A549 (cell line): ENCODE results near the gene ZFP57. TPM values are rescaled to one million over a fixed set of nuclear protein-coding genes. Genes with fewer than 3 reads are reported as not detected.

ENCODE experiments used
- ATAC-seq, 2 experiments: fragments of 200-7000 bp in 1 of 2; fragments of >200 bp in 1 of 2; cut with Nextera tagmentation in 1 of 2; cut with Tn5 transposase in 1 of 2; 3 replicates each; pipeline versions ENCODE4 v1.8.0 to v1.9.1; 2018 to 2020; ENCODE audit warnings: mild to moderate bottlenecking in 1 of 2, moderate library complexity in 1 of 2
- CTCF ChIA-PET: fragments of 300-600 bp; sonication (Branson Sonifier 250); formaldehyde crosslinking; extraction: SDS; loops from one replicate; lab custom pipeline; 2021; ENCODE audit warnings: antibody characterized with exemption, inconsistent platforms; lab: Yijun Ruan, JAX
- POLR2A ChIA-PET: fragments of 350-600 bp; formaldehyde crosslinking; extraction: SDS; loops from one replicate; lab custom pipeline; 2021; ENCODE audit warnings: antibody characterized with exemption, inconsistent platforms; lab: Yijun Ruan, JAX
- DNase-seq, 2 experiments: peaks; one replicate each; pipeline versions ENCODE4 v3.0.0 to v3.0.0-alpha.2; 2011 to 2016; ENCODE audit warnings: low read depth in 1 of 2, low spot score in 1 of 2
- FAIRE-seq: peaks from 2 replicates; lab custom pipeline; 2011; peaks lifted over from hg19 to GRCh38; lab: Jason Lieb, UNC
- H3K27ac ChIP-seq, 2 experiments: fragments of >200 bp; sonication (Bioruptor Twin); formaldehyde crosslinking; 3 replicates each; pipeline ENCODE4 v1.5.1; 2016 to 2017
- H3K4me1 ChIP-seq: fragments of >200 bp; sonication (Bioruptor Twin); formaldehyde crosslinking; 3 replicates; pipeline ENCODE4 v1.6.1; 2016
- H3K4me2 ChIP-seq: fragments of >200 bp; sonication (Bioruptor Twin); formaldehyde crosslinking; 3 replicates; pipeline ENCODE4 v1.6.1; 2016
- H3K4me3 ChIP-seq: fragments of >200 bp; sonication (Bioruptor Twin); formaldehyde crosslinking; 3 replicates; pipeline ENCODE4 v1.5.1; 2016
- H3K9me3 ChIP-seq: fragments of >200 bp; sonication (Bioruptor Twin); formaldehyde crosslinking; 3 replicates; pipeline ENCODE4 v1.6.1; 2016
- CBX8 ChIP-seq: fragments of 200-600 bp; sonication (generic); IDR thresholded peaks from 2 replicates; pipeline ENCODE4 v1.6.1; 2016
- CEBPB ChIP-seq, 2 experiments: fragments of >200 bp in 1 of 2; sonication (Bioruptor Twin) in 1 of 2; formaldehyde crosslinking in 1 of 2; IDR thresholded peaks; 2 replicates each; pipeline ENCODE4 v1.6.1; 2012 to 2016
- CHD2 ChIP-seq: fragments of 150-350 bp; IDR thresholded peaks from 2 replicates; pipeline ENCODE4 v1.6.1; 2014; ENCODE audit warnings: low read length; ENCODE audit not compliant: partially characterized antibody
- EHF ChIP-seq: fragments of 250-450 bp; sonication (Bioruptor Pico); IDR thresholded peaks from 2 replicates; pipeline ENCODE4 v1.5.0; 2020; ENCODE audit warnings: mild to moderate bottlenecking
- EHMT2 ChIP-seq: fragments of 200-600 bp; sonication (generic); IDR thresholded peaks from 2 replicates; pipeline ENCODE4 v1.6.1; 2016; ENCODE audit warnings: antibody characterized with exemption, low read depth, mild to moderate bottlenecking, moderate library complexity
- EP300 ChIP-seq, 2 experiments: fragments of >200 bp; sonication (Bioruptor Twin); formaldehyde crosslinking; IDR thresholded peaks; 2 replicates in 1 of 2; 3 replicates in 1 of 2; pipeline ENCODE4 v1.6.1; 2016 to 2017
- FOSL2 ChIP-seq, 2 experiments: fragments of 450-650 bp in 1 of 2; fragments of >200 bp in 1 of 2; sonication (Bioruptor Twin) in 1 of 2; formaldehyde crosslinking; IDR thresholded peaks; 2 replicates each; pipeline versions ENCODE4 v1.5.0 to v1.6.1; 2016 to 2020; ENCODE audit warnings: mild to moderate bottlenecking in 1 of 2, moderate library complexity in 1 of 2
- HDAC2 ChIP-seq: fragments of 200-600 bp; sonication (generic); IDR thresholded peaks from 2 replicates; pipeline ENCODE4 v1.6.1; 2016
- HEYL ChIP-seq: fragments of 250-450 bp; sonication (Bioruptor Pico); IDR thresholded peaks from 2 replicates; pipeline ENCODE4 v1.8.0; 2021; ENCODE audit warnings: mild to moderate bottlenecking, moderate library complexity
- HOXB13 ChIP-seq: fragments of 250-450 bp; sonication (Bioruptor Pico); IDR thresholded peaks from 2 replicates; pipeline ENCODE4 v1.5.0; 2020; ENCODE audit warnings: low read depth, mild to moderate bottlenecking, moderate library complexity
- HOXB5 ChIP-seq: fragments of 250-450 bp; sonication (Bioruptor Pico); IDR thresholded peaks from 2 replicates; pipeline ENCODE4 v1.5.0; 2020; ENCODE audit warnings: mild to moderate bottlenecking, moderate library complexity
- JUNB ChIP-seq: fragments of >200 bp; sonication (Bioruptor Twin); formaldehyde crosslinking; IDR thresholded peaks from 2 replicates; pipeline ENCODE4 v1.6.1; 2016
- MAFK ChIP-seq: fragments of 450-650 bp; IDR thresholded peaks from 2 replicates; pipeline ENCODE4 v1.6.1; 2014; ENCODE audit not compliant: partially characterized antibody
- MAZ ChIP-seq: fragments of 150-350 bp; IDR thresholded peaks from 2 replicates; pipeline ENCODE4 v1.6.1; 2014; ENCODE audit warnings: antibody characterized with exemption, low read depth, low read length, borderline replicate concordance
- MYC ChIP-seq: IDR thresholded peaks from 2 replicates; pipeline ENCODE4 v1.6.1; 2012; ENCODE audit warnings: mild to moderate bottlenecking, inconsistent platforms, low read length, improper control_type of control experiment, borderline replicate concordance
- RAD21 ChIP-seq, 2 experiments: fragments of >200 bp in 1 of 2; sonication (Bioruptor Twin) in 1 of 2; formaldehyde crosslinking in 1 of 2; IDR thresholded peaks in 1 of 2; conservative IDR thresholded peaks in 1 of 2; 2 replicates in 1 of 2; 3 replicates in 1 of 2; pipeline ENCODE4 v1.6.1; 2012 to 2018; ENCODE audit warnings: inconsistent platforms in 1 of 2
- RARB ChIP-seq: fragments of 250-450 bp; sonication (Bioruptor Pico); IDR thresholded peaks from 2 replicates; pipeline ENCODE4 v1.8.0; 2021; ENCODE audit warnings: mild to moderate bottlenecking, moderate library complexity
- RCOR1 ChIP-seq: fragments of 150-350 bp; IDR thresholded peaks from 2 replicates; pipeline ENCODE4 v1.6.1; 2014; ENCODE audit warnings: antibody characterized with exemption, low read length, low read depth
- RFX5 ChIP-seq: fragments of 450-650 bp; IDR thresholded peaks from 2 replicates; pipeline ENCODE4 v1.7.1; 2014; ENCODE audit warnings: antibody characterized with exemption, mild to moderate bottlenecking, moderate library complexity
- SMC3 ChIP-seq: fragments of >200 bp; sonication (Bioruptor Twin); formaldehyde crosslinking; IDR thresholded peaks from 3 replicates; pipeline ENCODE4 v1.6.1; 2018; ENCODE audit warnings: inconsistent platforms
- TFCP2L1 ChIP-seq: fragments of 250-450 bp; sonication (Bioruptor Pico); IDR thresholded peaks from 2 replicates; pipeline ENCODE4 v1.5.0; 2021; ENCODE audit warnings: mild to moderate bottlenecking
- TP53 ChIP-seq: fragments of 250-450 bp; sonication (Bioruptor Pico); IDR thresholded peaks from 2 replicates; pipeline ENCODE4 v1.5.0; 2021; ENCODE audit warnings: mild to moderate bottlenecking, moderate library complexity
- ZNF302 ChIP-seq: fragments of 250-450 bp; sonication (Bioruptor Pico); IDR thresholded peaks from 2 replicates; pipeline ENCODE4 v1.9.0; 2021; ENCODE audit warnings: inconsistent platforms, mild to moderate bottlenecking, moderate library complexity
- WGBS: methylation state at CpG from one replicate; pipeline ENCODE4 v1.1.6; 2017; ENCODE audit errors: missing lambda C conversion rate; 5-methylcytosine and 5-hydroxymethylcytosine counted together
- polyA plus RNA-seq, 4 experiments: library from polyadenylated mRNA; depleted of rRNA in 3 of 4; stranded (reverse); fragments of >200 nt; fragmentation: RNase III in 1 of 4; extraction: RNeasy Plus Mini Kit Qiagen cat#74134 plus additional on column Dnase treatment in 1 of 4; gene quantifications; 2 replicates in 3 of 4; 3 replicates in 1 of 4; pipeline ENCODE4 v1.2.3, GENCODE V29; 2011 to 2017
- TF ChIP-seq, protein P1 (sequence below): fragments of 450-650 bp; IDR thresholded peaks from 2 replicates; pipeline ENCODE4 v1.6.1; 2014; ENCODE audit warnings: antibody characterized with exemption
- TF ChIP-seq, protein P2 (sequence below): IDR thresholded peaks from 2 replicates; pipeline ENCODE4 v1.6.1; 2012
- TF ChIP-seq, protein P3 (sequence below): IDR thresholded peaks from 2 replicates; pipeline ENCODE4 v1.6.1; 2012
- TF ChIP-seq, protein P4 (sequence below): fragments of 150-350 bp; IDR thresholded peaks from 2 replicates; pipeline ENCODE4 v1.6.1; 2014; ENCODE audit warnings: low read depth, mild to moderate bottlenecking, low read length
- TF ChIP-seq, protein P5 (sequence below): fragments of 200-600 bp; sonication (generic); IDR thresholded peaks from 2 replicates; pipeline ENCODE4 v1.6.1; 2016; ENCODE audit warnings: antibody characterized with exemption, mild to moderate bottlenecking, moderate library complexity

Gene ZFP57
- polyA plus RNA-seq, 2 of the 4 experiments (the other 2 are of a cell fraction): 0.08 TPM; not detected in 1

DNA sequence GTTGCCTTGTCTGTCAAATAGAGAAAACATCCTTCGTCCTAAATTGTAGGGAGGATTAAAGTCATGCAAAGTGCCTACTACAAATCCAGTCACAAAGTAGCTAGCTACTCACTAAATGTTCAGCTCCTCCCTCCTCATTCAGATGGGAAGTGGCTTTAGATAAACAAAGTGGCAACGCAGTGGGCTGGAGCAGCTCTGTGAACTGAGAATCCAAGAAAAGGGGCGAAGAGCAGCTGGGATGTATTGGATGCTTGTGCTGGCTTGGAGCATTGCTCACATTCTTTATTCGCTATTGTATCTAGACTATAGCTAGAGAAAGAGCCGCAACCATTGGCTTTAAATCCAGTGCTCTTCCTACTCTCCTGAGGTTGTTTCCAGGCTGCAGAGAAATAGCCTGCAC, 13.8 kb downstream of the ZFP57 start (continued):
- TF ChIP-seq RCOR1: no peak
- TF ChIP-seq, protein P1, sequence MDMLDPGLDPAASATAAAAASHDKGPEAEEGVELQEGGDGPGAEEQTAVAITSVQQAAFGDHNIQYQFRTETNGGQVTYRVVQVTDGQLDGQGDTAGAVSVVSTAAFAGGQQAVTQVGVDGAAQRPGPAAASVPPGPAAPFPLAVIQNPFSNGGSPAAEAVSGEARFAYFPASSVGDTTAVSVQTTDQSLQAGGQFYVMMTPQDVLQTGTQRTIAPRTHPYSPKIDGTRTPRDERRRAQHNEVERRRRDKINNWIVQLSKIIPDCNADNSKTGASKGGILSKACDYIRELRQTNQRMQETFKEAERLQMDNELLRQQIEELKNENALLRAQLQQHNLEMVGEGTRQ: no peak
- TF ChIP-seq MAZ: no peak
- TF ChIP-seq HOXB13: no peak

DNA sequence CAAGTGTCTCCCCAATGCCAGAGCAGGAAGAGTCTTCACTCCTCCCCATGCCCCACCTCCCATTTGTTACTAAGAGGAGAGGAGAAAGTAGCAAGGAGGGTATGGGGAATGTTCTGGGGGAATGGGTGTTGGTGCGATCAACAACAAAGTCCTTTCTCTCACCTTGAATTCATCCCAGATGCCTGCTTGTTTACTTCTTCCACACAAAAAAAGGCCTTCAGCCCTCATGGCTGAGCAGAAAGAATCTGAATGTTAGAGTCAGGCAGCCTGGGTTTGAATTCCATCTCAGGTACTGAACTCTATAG, 14.2 kb downstream of the ZFP57 start:
- DNase-seq (no peak), FAIRE-seq (no peak), ATAC-seq (no peak)
- no peaks in the 10 kb centered on the region for H3K9me3 ChIP-seq
- POLR2A ChIA-PET: no interaction called here
- H3K4me3 ChIP-seq: no peak overlapping the region
- TF ChIP-seq CHD2 (no peak), TP53 (CRISPR knock-in tag) (no peak), RFX5 (no peak), MAFK (no peak), CBX8 (no peak), ZNF302 (no peak), CEBPB (IDR thresholded peaks at IDR 0.05) (no peak), HDAC2 (no peak), MAZ (no peak), EHF (no peak), SMC3 (no peak), HOXB13 (no peak), EHMT2 (no peak), EP300 (IDR thresholded peaks at IDR 0.05) (no peak), TFCP2L1 (CRISPR knock-in tag) (no peak), FOSL2 (IDR thresholded peaks at IDR 0.05) (no peak), FOSL2 (CRISPR knock-in tag; IDR thresholded peaks at IDR 0.05) (no peak)
- TF ChIP-seq, protein P2, sequence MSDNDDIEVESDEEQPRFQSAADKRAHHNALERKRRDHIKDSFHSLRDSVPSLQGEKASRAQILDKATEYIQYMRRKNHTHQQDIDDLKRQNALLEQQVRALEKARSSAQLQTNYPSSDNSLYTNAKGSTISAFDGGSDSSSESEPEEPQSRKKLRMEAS: no peak
- TF ChIP-seq, protein P3, sequence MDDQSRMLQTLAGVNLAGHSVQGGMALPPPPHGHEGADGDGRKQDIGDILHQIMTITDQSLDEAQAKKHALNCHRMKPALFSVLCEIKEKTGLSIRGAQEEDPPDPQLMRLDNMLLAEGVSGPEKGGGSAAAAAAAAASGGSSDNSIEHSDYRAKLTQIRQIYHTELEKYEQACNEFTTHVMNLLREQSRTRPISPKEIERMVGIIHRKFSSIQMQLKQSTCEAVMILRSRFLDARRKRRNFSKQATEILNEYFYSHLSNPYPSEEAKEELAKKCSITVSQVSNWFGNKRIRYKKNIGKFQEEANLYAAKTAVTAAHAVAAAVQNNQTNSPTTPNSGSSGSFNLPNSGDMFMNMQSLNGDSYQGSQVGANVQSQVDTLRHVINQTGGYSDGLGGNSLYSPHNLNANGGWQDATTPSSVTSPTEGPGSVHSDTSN: no peak
- TF ChIP-seq, protein P1: no peak
- CTCF ChIA-PET: interaction anchor here (1.1 to 6.8 kb wide), 4 partner anchors 9 to 38 kb away, joined by 5 to 69 read pairs (median 10); partner anchors contain the start of gene MOG
- no peak overlapping the region for H3K27ac ChIP-seq
- WGBS: 100% methylated on average over 1 of the region's 1 CpG
- H3K4me2 ChIP-seq: no peak overlapping the region
- H3K4me1 ChIP-seq: no peaks in the 10 kb centered on the region

DNA sequence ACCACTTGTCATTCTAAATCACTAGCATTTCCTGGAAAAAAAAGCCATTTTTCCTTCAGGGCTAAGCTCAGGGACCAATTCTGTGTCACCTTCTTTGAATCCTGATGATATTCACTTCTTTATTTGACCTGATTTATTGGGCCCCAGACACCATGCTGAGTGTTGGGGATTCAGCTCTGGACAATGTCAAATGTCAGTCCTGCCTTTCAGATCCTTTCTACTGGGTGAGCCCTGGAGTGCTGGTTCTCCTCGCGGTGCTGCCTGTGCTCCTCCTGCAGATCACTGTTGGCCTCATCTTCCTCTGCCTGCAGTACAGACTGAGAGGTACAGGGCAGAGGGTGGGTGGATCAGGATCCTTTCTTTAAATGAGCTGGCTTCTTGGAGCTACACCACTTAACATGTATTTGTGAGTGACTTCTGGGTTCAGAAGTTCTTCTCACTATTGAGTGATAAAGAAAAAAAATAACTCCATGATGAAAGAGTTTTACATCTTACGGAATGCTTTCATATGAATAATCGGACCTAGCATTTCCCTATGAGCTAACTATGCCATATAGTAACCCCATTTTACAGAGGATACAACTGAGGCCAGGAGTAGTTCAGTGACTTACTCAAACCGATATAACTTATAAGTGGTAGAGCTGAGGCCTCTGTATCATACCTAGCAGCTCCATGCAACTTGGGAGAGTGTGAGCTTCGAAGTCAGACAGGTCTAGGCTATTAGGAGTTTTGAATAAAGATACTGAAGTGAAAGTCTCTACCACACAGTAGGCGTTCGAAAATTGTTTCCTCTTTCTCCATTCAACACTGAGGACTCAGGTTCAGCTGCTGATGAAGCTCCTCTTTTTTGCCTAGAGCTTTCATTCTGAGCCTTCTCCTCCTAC, 14.8 kb downstream of the ZFP57 start:
- POLR2A ChIA-PET: no interaction called here
- no peak for ATAC-seq

More for the DNA sequence above, 14.8 kb downstream of the ZFP57 start:
- 40% methylated on average over 8 of the region's 8 CpGs for WGBS
- Histone ChIP-seq H3K4me2 (no peak overlapping the region), H3K27ac (no peak overlapping the region), H3K9me3 (no peaks in the 10 kb centered on the region), H3K4me3 (no peak overlapping the region), H3K4me1 (no peaks in the 10 kb centered on the region)
- CTCF ChIA-PET: interaction anchor here (1.1 to 6.8 kb wide), 5 partner anchors 9 to 39 kb away, joined by 4 to 69 read pairs (median 5); partner anchors contain the start of gene MOG
- TF ChIP-seq EHMT2: no peak
- TF ChIP-seq HEYL (CRISPR knock-in tag): no peak
- no peak for TF ChIP-seq MYC
- TF ChIP-seq CEBPB (IDR thresholded peaks at IDR 0.05): no peak
- no peak for TF ChIP-seq HDAC2
- TF ChIP-seq HOXB5 (CRISPR knock-in tag): no peak
- no peak for TF ChIP-seq MAFK
- TF ChIP-seq JUNB: no peak
- no peak for TF ChIP-seq RARB
- TF ChIP-seq, protein P4, sequence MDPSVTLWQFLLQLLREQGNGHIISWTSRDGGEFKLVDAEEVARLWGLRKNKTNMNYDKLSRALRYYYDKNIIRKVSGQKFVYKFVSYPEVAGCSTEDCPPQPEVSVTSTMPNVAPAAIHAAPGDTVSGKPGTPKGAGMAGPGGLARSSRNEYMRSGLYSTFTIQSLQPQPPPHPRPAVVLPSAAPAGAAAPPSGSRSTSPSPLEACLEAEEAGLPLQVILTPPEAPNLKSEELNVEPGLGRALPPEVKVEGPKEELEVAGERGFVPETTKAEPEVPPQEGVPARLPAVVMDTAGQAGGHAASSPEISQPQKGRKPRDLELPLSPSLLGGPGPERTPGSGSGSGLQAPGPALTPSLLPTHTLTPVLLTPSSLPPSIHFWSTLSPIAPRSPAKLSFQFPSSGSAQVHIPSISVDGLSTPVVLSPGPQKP: no peak
- no peak for TF ChIP-seq RAD21 (conservative IDR thresholded peaks at IDR 0.05 in 1 of 2, IDR thresholded peaks at IDR 0.05 in 1 of 2)
- TF ChIP-seq, protein P5, sequence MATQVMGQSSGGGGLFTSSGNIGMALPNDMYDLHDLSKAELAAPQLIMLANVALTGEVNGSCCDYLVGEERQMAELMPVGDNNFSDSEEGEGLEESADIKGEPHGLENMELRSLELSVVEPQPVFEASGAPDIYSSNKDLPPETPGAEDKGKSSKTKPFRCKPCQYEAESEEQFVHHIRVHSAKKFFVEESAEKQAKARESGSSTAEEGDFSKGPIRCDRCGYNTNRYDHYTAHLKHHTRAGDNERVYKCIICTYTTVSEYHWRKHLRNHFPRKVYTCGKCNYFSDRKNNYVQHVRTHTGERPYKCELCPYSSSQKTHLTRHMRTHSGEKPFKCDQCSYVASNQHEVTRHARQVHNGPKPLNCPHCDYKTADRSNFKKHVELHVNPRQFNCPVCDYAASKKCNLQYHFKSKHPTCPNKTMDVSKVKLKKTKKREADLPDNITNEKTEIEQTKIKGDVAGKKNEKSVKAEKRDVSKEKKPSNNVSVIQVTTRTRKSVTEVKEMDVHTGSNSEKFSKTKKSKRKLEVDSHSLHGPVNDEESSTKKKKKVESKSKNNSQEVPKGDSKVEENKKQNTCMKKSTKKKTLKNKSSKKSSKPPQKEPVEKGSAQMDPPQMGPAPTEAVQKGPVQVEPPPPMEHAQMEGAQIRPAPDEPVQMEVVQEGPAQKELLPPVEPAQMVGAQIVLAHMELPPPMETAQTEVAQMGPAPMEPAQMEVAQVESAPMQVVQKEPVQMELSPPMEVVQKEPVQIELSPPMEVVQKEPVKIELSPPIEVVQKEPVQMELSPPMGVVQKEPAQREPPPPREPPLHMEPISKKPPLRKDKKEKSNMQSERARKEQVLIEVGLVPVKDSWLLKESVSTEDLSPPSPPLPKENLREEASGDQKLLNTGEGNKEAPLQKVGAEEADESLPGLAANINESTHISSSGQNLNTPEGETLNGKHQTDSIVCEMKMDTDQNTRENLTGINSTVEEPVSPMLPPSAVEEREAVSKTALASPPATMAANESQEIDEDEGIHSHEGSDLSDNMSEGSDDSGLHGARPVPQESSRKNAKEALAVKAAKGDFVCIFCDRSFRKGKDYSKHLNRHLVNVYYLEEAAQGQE: no peak
- no peak for TF ChIP-seq HOXB13
- DNase-seq: no peak
- no peak for FAIRE-seq
